GM21619 (cell line): ENCODE results near the gene RTN4R.

Source experiments
- ATAC-seq: cut with Tn5 transposase; IDR thresholded peaks from one replicate; pipeline ENCODE4 v1.9.1; 2021; ENCODE audit not compliant: unreplicated experiment

The RTN4R gene

DNA sequence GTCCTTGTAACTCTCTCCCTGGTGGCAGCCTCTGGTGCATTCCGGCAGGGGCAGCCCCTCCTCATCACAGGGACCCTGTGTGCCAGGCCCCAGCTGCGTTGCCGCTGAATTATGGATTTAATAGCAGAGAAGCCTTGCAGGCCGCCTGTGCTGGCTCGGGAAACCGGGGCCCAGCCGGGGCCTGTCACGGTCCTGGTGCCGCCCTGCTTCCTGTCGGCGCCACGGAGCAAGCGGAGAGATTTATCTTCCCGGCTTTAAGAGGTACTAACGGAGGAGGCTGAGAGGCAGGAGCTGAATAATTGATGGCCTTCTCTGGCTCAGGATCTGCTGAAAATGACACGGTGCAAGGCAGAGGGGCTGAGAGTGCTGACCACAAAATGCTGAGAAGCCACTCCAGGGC is 63.3 kb downstream of the RTN4R start:
- no peak for ATAC-seq

DNA sequence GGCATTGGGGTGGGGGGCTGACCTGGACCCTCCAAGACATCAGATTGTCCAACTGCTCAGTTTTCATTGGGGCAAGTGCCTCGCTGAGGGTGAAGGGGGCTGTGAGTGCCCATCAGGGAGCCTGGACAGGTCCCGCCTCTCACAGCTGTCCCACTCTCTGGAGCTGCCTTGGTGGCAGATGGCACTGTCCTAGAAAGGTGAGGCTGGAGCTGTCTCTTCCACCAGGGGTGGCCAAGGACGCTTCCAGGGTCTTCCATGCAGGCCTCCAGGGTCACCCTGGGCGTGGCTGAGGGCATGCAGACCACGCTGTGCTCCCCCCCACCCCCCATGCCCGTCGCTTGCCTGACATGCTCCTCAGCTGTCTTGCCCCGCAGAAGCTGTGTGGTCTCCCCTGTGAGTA is 63.8 kb downstream of the RTN4R start:
- no peak for ATAC-seq

DNA sequence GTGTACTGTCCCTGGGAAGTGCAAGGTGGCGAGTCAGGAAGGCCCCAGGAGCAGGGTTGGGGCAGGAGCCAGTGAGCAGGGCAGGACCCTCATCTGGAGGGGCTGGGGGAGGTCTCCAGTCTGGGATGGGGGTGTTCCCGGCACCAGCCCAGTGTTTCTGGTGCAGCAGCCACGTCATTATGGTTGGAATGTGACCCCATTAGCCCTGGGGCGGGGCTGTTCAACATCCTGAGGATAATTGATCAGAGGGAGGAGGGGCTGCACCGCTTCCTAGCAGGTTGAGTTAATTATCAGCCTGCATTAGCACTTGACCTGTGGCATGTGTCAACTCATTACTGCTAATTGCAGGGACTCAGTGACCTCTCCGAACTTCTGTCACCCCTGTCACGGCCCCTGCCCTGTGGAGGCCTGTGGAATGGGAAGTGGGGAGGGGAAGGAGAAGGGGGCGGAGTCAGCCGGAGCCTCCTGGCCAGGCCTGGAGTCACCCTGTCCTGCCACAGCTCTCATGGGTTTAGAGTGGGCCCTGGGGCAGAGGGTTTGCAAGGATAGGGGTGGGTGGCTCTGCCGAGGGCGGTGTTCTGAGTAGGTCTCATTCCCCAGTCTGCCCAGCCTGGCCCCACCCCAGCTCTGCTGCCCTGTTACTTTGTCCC is 64.4 kb downstream of the RTN4R start:
- ATAC-seq: no peak

DNA sequence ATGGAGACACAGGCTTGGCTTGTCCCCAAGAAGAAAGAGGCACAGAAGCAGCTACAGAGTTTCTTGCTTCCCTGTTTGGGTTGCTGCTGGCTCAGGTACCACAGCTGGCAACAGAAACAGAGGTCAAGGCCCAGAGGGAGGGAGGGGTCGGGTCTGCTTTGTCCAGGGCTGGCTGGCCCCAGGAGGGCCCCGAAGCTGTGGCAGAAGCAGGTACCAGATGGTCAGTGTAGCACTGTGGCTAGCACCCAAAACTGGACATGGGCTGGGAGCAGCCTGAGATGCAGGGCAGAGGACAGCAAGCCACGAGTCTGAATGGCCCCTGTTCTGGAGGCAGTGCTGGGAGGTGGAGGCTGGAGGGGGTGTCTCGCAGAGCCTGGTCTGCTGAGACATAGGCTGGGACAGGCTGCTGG is 65.0 kb downstream of the RTN4R start:
- no peak for ATAC-seq

DNA sequence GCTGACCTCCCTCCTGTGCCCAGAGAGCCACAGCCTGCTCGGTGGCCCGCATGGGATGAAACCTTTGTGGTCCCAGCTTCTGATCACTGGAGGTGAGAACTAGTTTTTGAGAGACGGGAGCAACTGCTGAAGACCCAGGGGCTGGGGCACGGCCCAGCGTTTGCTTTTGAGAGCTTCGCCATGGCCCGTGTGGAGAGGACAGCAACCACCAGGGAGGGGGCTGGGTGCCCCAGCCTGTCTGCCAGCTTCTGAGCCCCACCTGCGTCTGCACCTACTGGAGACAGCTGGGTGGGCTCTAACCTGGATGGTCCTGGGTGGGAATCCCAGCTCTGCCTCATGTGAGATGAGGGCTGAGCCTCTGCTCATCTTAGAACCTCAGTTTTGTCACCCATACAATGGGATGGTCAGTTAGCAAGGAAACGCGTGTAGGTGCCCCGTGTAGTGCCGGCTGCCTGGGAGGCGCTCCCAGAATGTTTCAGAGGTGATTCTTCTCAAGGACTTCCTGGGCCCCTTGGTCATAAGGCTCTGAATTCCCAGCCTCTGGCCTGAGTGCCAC is 66.2 kb downstream of the RTN4R start:
- ATAC-seq: no peak

DNA sequence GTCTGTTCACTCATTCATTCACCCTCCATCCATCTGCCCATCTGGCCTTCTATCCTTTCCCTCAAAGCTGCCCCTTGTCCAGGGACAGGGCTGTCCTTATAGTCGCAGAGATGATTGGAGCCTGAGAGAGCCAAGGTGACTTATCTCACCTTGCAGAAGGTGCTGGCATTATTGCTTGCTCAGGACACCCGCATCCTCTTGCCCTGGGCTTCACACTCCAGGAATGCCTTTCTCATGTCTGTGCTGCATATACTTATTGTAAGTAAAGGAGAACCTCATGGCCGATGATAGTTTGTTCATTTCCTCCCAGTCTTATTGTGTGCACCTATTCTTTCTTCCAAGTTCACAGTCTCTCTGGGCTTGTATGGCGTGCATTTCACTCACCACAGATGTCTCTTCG is 68.2 kb downstream of the RTN4R start:
- no peak for ATAC-seq

DNA sequence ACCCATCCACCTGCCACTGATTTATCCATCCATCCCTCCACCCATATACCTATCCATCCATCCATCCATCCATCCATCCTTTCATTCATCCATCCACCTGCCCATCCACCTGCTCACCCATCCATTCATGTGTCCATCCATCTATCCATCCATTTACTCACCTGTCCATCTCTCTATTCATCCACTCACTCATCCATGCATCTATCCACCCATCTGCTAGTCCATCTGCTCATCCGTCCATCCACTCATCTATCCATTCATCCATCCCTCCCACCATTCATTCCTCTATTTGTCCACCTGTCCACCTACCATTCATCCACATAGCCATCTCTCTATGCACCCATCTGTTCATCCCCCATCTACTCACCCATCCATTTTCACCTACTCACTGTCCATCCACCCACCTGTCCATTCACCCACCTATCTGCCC is 68.7 kb downstream of the RTN4R start:
- no peak for ATAC-seq

DNA sequence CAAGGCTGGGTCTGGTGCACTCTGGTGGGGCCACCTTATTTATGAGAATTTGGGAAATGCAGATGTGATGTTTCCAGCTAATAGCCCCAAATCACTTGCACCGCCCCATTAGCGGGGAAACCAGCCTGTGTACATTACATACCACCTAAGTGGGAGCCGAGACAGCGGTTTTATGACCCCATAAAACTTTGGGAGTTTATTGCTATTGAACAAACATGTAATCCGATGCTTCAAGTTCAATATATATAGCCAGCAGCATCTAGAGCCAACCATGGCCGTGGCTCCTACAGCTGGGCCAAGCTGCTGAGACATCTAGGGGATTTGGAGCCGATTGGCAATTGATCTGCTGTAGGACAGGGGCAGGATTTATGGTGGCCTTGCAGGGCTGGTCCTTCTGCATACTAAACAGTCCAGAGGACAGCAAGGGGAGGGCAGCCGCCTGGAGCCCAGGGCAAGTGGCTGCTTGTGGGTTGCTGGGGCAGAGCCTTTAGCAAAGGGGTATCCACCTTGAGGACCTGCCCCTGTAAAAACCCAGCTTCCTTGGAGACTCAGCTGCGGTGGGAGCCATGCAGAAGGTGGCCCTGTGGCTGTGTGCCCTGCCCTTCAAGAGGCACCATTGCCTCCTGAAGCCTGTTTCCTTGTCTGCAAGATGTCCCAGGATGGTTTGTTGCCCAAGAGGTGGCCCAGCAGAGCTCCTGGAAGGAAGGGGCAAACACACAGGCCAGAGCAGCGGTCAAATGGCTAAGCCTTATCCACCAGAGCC is 69.4 kb downstream of the RTN4R start:
- no peak for ATAC-seq

DNA sequence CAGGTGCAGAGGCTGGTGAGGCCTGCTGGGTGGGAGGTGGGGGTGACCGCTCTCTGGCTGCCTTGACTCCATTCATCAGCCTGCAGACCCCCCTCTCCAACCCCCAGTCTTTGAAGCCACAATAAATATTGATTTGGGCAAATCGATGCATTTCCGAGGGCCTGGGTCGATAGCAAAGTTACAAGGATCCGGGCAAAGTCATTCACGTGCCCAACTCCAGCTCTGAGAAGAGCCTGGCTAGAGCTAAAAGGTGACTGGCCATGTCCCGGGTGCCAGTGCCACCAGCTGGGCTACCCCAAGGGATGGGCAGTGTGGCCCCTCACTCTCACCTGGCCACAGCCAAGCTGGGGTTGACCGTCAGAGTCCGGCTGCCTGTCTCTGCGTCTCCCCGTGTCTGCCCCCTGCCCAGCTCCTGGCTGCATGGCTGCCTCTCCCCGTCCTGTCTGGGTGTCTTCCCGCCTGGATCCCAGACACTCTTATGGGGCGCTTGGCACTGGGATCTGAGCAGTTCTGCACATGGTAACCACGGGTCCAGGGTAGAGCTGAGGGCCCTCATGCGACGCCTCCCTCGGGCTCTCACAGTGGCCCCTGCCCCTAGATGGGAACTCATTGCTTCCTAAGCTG is 70.6 kb downstream of the RTN4R start:
- ATAC-seq: no peak

DNA sequence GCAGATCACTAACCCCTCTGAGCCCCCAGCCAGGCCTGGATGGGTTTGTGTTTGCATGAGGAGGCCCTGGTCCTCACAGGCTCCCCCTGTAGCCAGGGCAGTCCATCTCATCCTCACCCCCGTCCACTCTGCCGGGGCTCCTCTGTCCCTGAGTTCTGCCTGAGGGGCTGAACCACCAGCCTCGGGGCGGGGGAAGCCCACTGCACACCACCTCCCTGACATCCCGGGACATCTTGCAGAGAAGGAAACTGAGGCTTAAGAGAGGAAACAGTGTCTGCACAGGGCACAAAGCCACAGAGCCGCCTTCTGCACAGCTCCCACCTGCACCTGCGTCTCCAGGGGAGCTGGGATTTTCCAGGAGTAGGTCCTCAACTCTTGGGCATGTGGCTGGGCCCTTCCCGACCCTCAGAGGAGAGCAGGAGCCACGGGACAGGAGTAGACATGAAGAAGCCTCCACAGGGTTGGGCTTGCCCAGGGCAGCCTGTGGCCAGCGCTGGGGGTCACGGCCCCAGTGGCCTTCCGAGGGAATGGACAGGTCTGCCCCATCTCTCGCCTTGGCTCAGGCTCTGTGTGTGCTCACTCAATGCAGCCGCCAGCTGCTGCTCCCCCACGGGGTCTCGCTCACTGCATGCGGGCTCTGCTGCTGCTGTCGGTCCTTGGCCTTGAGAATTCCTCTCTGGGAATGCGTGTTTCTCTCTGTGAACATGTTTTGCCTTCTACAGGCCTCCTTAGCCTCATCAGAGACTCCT is 71.8 kb downstream of the RTN4R start:
- ATAC-seq: no peak

DNA sequence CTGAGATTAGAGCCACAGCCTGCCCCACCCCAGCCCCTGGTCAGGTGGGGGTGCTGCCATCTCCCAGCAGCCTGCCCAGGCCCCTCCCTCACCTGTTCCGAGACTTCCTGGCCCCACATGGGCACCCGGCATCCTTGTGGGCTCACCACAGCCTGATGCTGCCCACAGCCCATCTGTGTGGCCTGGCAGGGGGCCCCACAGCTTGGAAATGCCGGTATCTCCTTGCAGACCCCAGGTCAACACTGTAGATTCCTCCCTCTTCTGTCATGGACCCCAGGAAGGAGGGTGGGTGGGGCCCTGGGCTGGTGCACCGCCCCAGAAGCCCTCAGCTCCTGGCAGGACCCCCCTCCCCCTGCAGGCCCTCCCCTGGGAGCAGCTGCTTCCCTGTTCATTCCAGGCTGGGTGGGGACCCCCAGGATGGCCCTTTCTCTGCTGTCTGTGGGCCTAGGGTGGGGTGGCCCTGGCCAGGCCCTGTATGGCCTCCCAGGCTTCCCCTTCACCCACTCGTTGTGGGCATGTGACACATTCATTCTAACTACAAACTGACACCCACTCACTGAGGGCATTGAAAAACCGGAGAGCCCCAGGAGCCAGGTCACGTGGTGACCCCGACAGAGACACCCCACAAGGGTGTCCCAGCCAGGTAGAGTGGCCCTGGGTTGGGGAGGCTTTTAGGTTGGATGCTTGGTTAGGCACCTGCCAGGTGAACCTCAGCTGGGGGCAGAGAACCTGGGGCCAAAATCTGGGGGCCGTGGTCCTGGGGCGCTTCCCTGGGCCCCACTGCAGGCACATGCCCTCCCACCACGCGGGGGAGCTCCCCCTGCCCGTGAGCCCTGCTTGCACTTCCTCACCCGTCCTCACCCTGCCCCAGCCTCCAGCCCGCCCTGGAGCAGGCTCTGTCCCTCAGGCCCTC is 73.2 kb downstream of the RTN4R start:
- ATAC-seq: no peak

DNA sequence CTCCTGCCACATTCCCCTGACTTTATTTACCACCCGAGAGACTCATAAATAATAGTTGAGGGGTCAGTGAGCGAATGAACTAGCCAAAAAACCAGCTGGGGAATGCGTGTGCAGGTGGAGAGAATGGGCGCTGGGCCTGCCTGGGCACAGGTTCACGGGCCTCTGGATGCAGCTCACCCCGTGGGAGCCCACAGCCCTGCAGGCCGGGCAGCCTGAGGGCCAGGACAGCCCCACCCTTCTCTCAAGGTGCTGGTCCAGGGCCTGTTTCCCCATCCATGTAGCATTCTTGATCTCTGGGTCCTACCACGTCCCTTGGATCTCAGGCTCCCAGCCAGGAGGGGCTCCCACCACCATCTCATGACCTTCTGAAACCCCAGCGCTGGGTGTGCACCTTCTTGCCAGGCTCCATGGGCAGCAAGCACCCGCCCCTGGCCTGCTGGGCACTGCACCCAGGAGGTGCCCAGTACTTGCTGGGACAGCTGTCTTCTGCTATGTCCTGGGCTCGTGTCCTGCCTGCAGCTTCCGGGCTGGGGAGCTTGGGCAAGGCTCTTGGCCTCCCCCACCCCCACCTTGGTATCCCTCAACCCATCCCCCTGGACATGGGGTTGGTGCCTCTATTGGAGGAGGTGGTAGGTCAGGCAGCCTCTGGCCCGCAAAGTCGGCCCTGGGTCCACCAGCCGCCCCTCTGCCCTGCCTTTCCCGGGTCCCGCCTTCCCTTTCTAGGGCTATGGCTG is 74.2 kb downstream of the RTN4R start:
- ATAC-seq: no peak

DNA sequence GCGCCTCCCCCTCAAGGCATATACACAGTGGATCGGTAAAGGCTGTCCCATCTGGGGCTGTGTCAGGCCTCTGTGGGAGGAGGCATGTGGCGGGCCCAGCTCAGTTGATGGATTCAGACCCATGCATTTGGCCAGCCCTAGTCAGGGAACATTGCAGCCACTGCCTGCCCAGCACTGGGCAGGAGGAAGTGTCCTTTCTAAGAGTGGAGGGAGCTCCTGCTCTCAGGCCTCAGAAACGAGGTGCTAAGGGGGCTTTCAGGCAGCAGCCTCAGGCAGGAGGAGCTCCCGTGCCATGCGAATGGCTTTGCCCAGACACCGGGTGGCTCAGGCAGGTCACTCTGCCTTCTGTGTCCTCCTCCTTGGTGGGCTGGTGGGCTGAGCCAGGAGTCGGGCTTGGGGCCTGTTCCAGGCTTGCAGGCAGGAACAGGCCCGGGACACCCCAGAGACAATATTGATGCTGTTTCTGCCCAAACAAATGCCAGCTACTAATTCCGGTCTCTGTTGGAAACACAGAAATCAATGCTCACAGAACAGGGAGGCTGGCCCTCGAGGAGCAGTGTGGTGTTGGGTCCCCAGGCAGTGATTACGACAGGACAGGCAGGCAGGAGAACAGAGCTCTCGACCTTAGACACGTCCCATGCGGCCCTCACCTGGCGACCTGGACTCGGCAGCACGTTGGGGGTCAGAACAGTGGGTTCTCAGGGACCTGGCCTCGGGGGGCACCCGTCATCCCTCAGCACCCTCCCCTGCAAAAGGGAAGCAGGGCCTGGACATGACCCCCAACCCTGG is 75.0 kb downstream of the RTN4R start:
- ATAC-seq: no peak

DNA sequence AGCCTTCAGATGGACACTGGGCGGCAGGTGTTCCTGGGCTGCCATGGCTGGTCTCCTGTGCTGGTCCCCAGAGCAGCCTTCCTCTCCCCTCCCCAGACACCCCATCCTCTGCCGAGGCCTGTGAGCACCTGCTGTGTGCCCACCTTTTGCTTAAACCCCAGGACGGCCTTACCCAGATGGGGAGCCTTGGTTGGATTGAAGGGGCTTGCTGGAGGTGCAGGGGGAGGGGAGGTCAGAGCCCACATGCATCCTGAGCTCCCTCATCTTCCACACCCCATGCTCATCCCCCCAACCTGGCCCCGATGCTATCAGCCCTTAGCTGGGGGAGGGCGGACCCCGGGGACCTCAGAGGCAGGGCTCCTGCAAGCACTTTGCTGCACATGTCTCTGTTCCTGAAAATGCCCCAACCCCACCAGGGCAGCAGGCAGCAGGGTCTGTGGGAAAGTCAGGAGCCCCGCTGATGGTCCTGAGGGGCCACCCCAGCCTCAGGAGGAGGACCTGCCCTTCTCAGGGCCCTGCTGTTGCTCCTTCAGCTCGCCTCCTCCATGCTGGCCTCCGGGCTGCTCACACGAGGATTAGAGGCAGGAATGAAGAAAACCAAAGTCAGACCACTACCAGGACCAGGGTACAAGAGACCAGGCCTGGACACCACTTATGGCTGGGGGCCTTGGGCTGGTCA is 75.7 kb downstream of the RTN4R start:
- ATAC-seq: no peak

DNA sequence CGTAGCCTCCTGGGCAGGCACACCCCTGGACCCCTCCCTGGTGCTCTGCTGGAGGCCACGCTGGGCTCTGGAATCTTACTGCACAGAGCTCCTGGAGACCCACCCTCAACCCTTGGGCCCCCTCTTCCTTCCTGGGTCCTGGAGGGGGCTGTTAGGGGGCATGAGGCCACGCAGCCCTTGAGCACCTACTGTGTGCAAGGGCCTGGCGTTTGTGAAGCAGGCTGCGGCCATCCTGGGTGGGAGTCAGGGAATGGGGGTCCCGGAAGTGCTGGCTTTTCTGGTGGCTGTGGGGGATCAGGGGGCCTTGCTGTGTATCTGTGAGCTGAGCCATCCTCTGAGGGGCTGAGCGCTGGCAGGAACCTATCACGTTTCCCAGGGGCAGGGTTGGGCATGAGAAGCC is 76.3 kb downstream of the RTN4R start:
- no peak for ATAC-seq
